Esophagus squamous epithelium (tissue), 4 donors: ENCODE measurements around the gene RITA1.

Source experiments
- CTCF ChIP-seq, 6 experiments: fragments of 450-650 bp in 4 of 6; fragments of 200-600 bp in 2 of 6; sonication (generic) in 2 of 6; IDR thresholded peaks; one replicate each; pipeline ENCODE4 v1.5.1; 2016 to 2019; ENCODE audit warnings: antibody characterized with exemption in 6 of 6, mild to moderate bottlenecking in 4 of 6, moderate library complexity in 4 of 6
- POLR2A ChIP-seq, 4 donors: fragments of 450-650 bp; IDR thresholded peaks; one replicate each; pipeline ENCODE4 v1.6.1; 2017; ENCODE audit warnings: antibody characterized with exemption in 4 of 4, mild to moderate bottlenecking in 4 of 4, moderate library complexity in 3 of 4

DNA sequence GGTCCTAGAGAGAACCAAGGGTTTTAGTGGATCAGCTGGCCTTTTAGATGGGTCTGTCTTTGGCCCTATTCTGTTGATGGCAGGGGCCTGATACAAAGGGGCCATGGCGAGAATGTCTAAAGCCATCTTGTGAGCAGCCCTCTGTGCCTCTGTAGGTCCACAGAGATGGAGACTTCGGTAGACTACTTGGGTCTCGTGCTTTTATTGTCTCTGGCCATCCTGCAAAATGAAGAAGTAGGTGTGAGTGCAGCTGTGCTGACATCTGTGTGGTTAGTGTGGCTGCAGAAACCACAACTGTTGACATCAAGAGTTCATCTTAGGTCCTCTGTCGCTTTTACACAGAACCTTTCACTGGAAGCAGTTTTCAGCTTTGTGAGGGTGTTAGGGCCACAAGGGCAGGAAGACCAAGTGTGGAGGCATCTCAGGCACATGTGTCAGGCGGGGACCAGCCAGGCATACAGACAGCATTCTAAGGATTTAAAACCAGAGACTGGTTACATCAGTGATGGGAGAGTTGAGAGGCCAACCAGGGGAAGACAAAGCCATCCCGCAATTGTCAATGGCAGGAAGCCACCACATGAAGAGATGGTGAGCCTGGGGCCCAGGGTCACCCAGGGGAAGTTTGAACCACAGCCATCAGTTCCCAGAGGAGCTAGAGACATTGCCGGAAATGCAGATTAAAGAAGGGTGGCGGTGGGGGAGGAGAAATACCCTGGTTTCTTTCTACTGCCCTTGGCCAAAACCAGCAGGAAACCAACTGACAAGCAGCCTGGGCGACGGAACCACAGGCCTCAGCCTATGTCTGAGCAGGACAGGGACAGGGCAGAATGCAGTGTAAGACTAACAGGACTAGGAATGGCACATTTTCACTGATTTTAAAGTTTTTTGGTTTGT lies 22.8 kb downstream of the RITA1 start:
- TF ChIP-seq CTCF (IDR thresholded peaks at IDR 0.05) = no peak
- peak in 1 of 4 donors; percentile 11 for TF ChIP-seq POLR2A (IDR thresholded peaks at IDR 0.05)
